Karpas-422 (cell line): ENCODE measurements around the gene CDK17. TPM values are rescaled to one million over a fixed set of nuclear protein-coding genes. Genes with fewer than 3 reads are reported as not detected.

Experiments
- DNase-seq: peaks from one replicate; pipeline ENCODE4 v3.0.0-alpha.2; 2015
- H2AFZ ChIP-seq: fragments of 200-600 bp; sonication (generic); 2 replicates; pipeline ENCODE4 v1.6.1; 2014; ENCODE audit warnings: antibody characterized with exemption, low read length, mixed read lengths
- H3K27ac ChIP-seq: fragments of 200-600 bp; sonication (generic); 2 replicates; pipeline ENCODE4 v1.5.1; 2014; ENCODE audit warnings: mild to moderate bottlenecking, low read length, moderate library complexity
- H3K27me3 ChIP-seq: fragments of 200-600 bp; sonication (generic); 2 replicates; pipeline ENCODE4 v1.6.1; 2014; ENCODE audit warnings: low read length, mixed read lengths
- H3K36me3 ChIP-seq: fragments of 200-600 bp; sonication (generic); 2 replicates; pipeline ENCODE4 v1.6.1; 2014; ENCODE audit warnings: low read length, mixed read lengths; ENCODE audit not compliant: insufficient read depth
- H3K4me1 ChIP-seq: fragments of 200-600 bp; sonication (generic); 2 replicates; pipeline ENCODE4 v1.6.1; 2014; ENCODE audit warnings: mild to moderate bottlenecking, low read length, mixed read lengths
- H3K4me2 ChIP-seq: fragments of 200-600 bp; sonication (generic); 2 replicates; pipeline ENCODE4 v1.6.1; 2014; ENCODE audit warnings: low read length, low read depth, mild to moderate bottlenecking; ENCODE audit not compliant: poor library complexity, severe bottlenecking
- H3K4me3 ChIP-seq: fragments of 200-600 bp; sonication (generic); 2 replicates; pipeline ENCODE4 v1.5.1; 2014; ENCODE audit warnings: mild to moderate bottlenecking, antibody characterized with exemption, low read length, mixed read lengths
- H3K79me2 ChIP-seq: fragments of 200-600 bp; sonication (generic); 2 replicates; pipeline ENCODE4 v1.6.1; 2014; ENCODE audit warnings: mild to moderate bottlenecking, low read length, mixed read lengths
- H3K9ac ChIP-seq: fragments of 200-600 bp; sonication (generic); 2 replicates; pipeline ENCODE4 v1.6.0; 2014; ENCODE audit warnings: low read length
- H3K9me2 ChIP-seq: fragments of 200-600 bp; sonication (generic), shearing (Covaris generic); replicated peaks from 2 replicates; pipeline ENCODE4 v1.6.0; 2014; ENCODE audit warnings: mild to moderate bottlenecking, low read length, moderate library complexity; ENCODE audit not compliant: insufficient read depth
- H3K9me3 ChIP-seq: fragments of 300-700, 200-600 bp; sonication (generic); 2 replicates; pipeline ENCODE4 v1.6.1; 2014; ENCODE audit warnings: low read length, mixed read lengths
- H4K20me1 ChIP-seq: fragments of 200-600 bp; sonication (generic); 2 replicates; pipeline ENCODE4 v1.6.1; 2014; ENCODE audit warnings: mild to moderate bottlenecking, antibody characterized with exemption, low read length, low read depth; ENCODE audit not compliant: insufficient read depth
- total RNA-seq: library from RNA; depleted of rRNA; stranded (reverse); fragments of >200 nt; shearing (Covaris generic); gene quantifications from 2 replicates; pipeline ENCODE4 v1.2.3, GENCODE V29; 2014; ENCODE audit warnings: low replicate concordance

Gene CDK17
- total RNA-seq, 1 experiment from 2014 or later: 71.2 TPM

DNA sequence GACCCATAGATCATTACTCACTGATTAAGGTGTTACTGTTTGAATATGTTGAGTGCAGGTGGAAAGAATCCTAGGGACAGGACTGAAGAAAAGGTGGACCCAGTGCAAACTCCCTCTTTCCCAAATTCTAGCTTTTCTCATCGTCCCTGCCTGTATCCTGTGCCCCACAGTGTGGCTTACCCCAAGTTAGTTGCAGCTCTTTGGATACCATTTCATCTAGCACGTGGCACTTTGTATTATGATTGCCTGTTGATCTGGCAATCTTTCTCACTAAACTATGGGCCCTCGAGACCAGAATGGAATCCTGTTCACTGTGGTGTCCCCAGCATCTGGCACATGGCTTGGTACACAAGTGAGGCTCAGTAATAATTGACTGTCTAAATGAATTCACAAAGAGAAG is 139.6 kb downstream of the CDK17 start:
- Histone ChIP-seq H3K9me3 (no peaks in the 10 kb centered on the region), H3K4me2 (no peak overlapping the region), H3K36me3 (peaks cover 24% of the 10 kb centered on the region), H3K79me2 (no peaks in the 10 kb centered on the region), H4K20me1 (no peaks in the 10 kb centered on the region), H3K4me3 (no peak overlapping the region), H3K9ac (no peak overlapping the region), H2AFZ (no peak overlapping the region), H3K27ac (no peak overlapping the region), H3K9me2 (no peaks in the 10 kb centered on the region), H3K4me1 (0 out of 2 replicates have a peak, but pooled peaks cover 3% of the 10 kb centered on the region), H3K27me3 (no peaks in the 10 kb centered on the region)
- no peak for DNase-seq

GRCh38 chr12:96260231-96260630 is 140.0 kb downstream of the CDK17 start:
- Histone ChIP-seq H2AFZ (no peak overlapping the region), H3K79me2 (no peaks in the 10 kb centered on the region), H3K27me3 (no peaks in the 10 kb centered on the region), H3K27ac (no peak overlapping the region), H4K20me1 (no peaks in the 10 kb centered on the region), H3K9me2 (no peaks in the 10 kb centered on the region), H3K4me1 (0 out of 2 replicates have a peak, but pooled peaks cover 3% of the 10 kb centered on the region), H3K4me3 (no peak overlapping the region), H3K9me3 (no peaks in the 10 kb centered on the region), H3K4me2 (no peak overlapping the region), H3K36me3 (peaks cover 24% of the 10 kb centered on the region), H3K9ac (no peak overlapping the region)
- no peak for DNase-seq

GRCh38 chr12:96258104-96258961 is 141.9 kb downstream of the CDK17 start:
- H3K27ac ChIP-seq: no peak overlapping the region
- no peak overlapping the region for H3K9ac ChIP-seq
- no peak for DNase-seq
- H2AFZ ChIP-seq: no peak overlapping the region
- H3K79me2 ChIP-seq: no peaks in the 10 kb centered on the region
- H4K20me1 ChIP-seq: no peaks in the 10 kb centered on the region
- no peaks in the 10 kb centered on the region for H3K9me2 ChIP-seq
- no peaks in the 10 kb centered on the region for H3K9me3 ChIP-seq
- H3K4me3 ChIP-seq: no peak overlapping the region
- 0 out of 2 replicates have a peak, but pooled peaks cover 3% of the 10 kb centered on the region for H3K4me1 ChIP-seq
- peaks cover 21% of the 10 kb centered on the region for H3K36me3 ChIP-seq
- H3K27me3 ChIP-seq: no peaks in the 10 kb centered on the region
- H3K4me2 ChIP-seq: no peak overlapping the region

DNA sequence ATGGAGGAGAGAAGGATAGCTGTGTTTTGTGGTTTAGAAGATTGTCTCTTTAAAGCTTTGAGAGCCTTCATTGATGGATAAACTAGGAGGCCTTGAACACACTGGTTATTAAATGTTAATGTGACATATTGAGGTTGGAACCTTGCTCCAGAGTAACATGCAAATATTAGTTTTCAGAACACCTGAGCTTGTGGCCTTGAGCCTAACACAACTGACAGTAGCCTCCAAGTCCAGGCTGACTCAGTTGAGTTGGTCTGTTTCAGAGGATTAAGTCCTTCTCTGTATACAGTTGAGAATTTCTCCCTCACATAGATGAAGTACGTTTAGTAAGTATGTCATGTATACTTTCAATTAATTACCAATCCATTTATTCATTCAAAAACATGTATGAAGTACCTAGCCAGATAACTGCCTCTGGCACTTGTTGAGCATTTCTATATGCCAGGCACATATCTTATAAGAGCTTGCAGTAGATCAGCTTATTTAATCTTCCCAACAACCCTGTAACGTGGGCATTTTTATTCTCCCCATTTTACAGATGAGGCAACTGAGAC is 142.6 kb downstream of the CDK17 start:
- no peak overlapping the region for H3K9ac ChIP-seq
- no peak overlapping the region for H3K4me2 ChIP-seq
- 0 out of 2 replicates have a peak, but pooled peaks cover 3% of the 10 kb centered on the region for H3K4me1 ChIP-seq
- H3K36me3 ChIP-seq: peaks cover 20% of the 10 kb centered on the region
- H2AFZ ChIP-seq: no peak overlapping the region
- DNase-seq: no peak
- no peak overlapping the region for H3K27ac ChIP-seq
- H3K9me2 ChIP-seq: no peaks in the 10 kb centered on the region
- H4K20me1 ChIP-seq: no peaks in the 10 kb centered on the region
- no peak overlapping the region for H3K4me3 ChIP-seq
- no peaks in the 10 kb centered on the region for H3K27me3 ChIP-seq
- H3K79me2 ChIP-seq: no peaks in the 10 kb centered on the region
- no peaks in the 10 kb centered on the region for H3K9me3 ChIP-seq

- no peak for DNase-seq
- H3K4me2 ChIP-seq: no peak overlapping the region
- H3K27ac ChIP-seq: no peak overlapping the region
- H3K4me3 ChIP-seq: no peak overlapping the region
- H4K20me1 ChIP-seq: no peaks in the 10 kb centered on the region
- peaks cover 15% of the 10 kb centered on the region for H3K36me3 ChIP-seq
- H3K9me2 ChIP-seq: no peaks in the 10 kb centered on the region
- H3K27me3 ChIP-seq: no peaks in the 10 kb centered on the region
- H3K9me3 ChIP-seq: no peaks in the 10 kb centered on the region
- H3K4me1 ChIP-seq: 0 out of 2 replicates have a peak, but pooled peaks cover 3% of the 10 kb centered on the region
- H3K9ac ChIP-seq: no peak overlapping the region
- no peaks in the 10 kb centered on the region for H3K79me2 ChIP-seq
- no peak overlapping the region for H2AFZ ChIP-seq
Measured at GRCh38 chr12:96256672-96257361, 143.4 kb downstream of the CDK17 start.

DNA sequence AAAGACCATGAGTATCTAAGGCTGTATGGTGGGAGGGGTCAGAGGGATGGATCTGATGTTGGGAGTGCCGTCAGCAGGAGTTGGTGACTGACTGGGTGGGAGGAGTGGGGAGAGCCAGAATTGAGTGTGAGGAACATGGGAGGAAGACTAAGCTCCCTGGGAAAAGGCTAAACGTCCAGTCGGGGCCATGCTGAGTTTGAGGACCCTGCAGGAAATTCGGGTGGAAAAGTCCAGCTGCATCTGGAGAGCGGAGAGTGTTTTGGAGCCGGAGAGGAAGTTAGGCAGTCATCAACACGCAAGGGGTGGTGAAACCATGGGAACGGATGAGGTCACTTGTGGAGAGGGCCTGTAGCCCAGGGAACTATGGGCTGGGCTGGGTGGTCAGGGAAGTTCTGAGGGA is 145.2 kb downstream of the CDK17 start:
- H3K4me2 ChIP-seq: no peak overlapping the region
- no peaks in the 10 kb centered on the region for H3K79me2 ChIP-seq

GRCh38 chr12:96250119-96250685 is 150.0 kb downstream of the CDK17 start:
- no peaks in the 10 kb centered on the region for H3K9me3 ChIP-seq
- no peak overlapping the region for H3K4me2 ChIP-seq
- no peaks in the 10 kb centered on the region for H3K36me3 ChIP-seq
- no peak overlapping the region for H2AFZ ChIP-seq
- DNase-seq: no peak
- no peaks in the 10 kb centered on the region for H3K27me3 ChIP-seq
- H3K4me1 ChIP-seq: no peaks in the 10 kb centered on the region
- no peaks in the 10 kb centered on the region for H3K9me2 ChIP-seq
- H3K4me3 ChIP-seq: no peak overlapping the region
- no peaks in the 10 kb centered on the region for H4K20me1 ChIP-seq
- H3K79me2 ChIP-seq: no peaks in the 10 kb centered on the region
- no peak overlapping the region for H3K9ac ChIP-seq
- H3K27ac ChIP-seq: no peak overlapping the region

More for the DNA sequence above, 145.2 kb downstream of the CDK17 start:
- no peak overlapping the region for H3K4me3 ChIP-seq
- no peak for DNase-seq
- no peak overlapping the region for H3K9ac ChIP-seq
- H3K4me1 ChIP-seq: 0 out of 2 replicates have a peak, but pooled peaks cover 3% of the 10 kb centered on the region
- H3K9me2 ChIP-seq: no peaks in the 10 kb centered on the region
- no peaks in the 10 kb centered on the region for H4K20me1 ChIP-seq
- no peak overlapping the region for H3K27ac ChIP-seq
- no peaks in the 10 kb centered on the region for H3K9me3 ChIP-seq
- peaks cover 4% of the 10 kb centered on the region; the same call in 1 of the 2 replicates for H3K36me3 ChIP-seq
- H2AFZ ChIP-seq: no peak overlapping the region
- no peaks in the 10 kb centered on the region for H3K27me3 ChIP-seq
